ENCODE results near the gene NDUFS4.

DNA sequence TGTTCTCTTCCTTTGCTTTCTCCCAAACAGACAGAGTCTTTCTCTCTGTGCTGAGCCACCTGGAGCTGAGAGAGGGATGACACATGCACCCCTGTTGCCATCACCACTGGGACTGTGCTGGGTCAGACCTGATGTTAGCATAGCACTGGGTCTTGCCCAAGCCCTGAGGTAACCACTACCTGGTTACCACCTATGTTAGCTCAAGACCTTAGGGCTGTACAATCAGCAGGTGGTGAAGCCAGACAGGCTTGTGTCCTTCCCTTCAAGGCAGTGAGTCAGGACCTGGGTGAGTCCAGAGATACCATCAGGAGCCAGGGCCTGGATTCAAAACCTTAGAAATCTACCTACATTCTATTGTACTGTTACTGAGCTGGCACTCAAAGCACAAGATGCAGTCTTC is 47.9 kb upstream of the NDUFS4 start:
- TF ChIP-seq, protein P1, sequence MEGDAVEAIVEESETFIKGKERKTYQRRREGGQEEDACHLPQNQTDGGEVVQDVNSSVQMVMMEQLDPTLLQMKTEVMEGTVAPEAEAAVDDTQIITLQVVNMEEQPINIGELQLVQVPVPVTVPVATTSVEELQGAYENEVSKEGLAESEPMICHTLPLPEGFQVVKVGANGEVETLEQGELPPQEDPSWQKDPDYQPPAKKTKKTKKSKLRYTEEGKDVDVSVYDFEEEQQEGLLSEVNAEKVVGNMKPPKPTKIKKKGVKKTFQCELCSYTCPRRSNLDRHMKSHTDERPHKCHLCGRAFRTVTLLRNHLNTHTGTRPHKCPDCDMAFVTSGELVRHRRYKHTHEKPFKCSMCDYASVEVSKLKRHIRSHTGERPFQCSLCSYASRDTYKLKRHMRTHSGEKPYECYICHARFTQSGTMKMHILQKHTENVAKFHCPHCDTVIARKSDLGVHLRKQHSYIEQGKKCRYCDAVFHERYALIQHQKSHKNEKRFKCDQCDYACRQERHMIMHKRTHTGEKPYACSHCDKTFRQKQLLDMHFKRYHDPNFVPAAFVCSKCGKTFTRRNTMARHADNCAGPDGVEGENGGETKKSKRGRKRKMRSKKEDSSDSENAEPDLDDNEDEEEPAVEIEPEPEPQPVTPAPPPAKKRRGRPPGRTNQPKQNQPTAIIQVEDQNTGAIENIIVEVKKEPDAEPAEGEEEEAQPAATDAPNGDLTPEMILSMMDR (IDR thresholded peaks at IDR 0.05; ENCODE audit: low read depth, low read length), result no peak
- TF ChIP-seq POLR2A (IDR thresholded peaks at IDR 0.05; ENCODE audit: extremely low read depth, insufficient read length) (no peak), MYC (IDR thresholded peaks at IDR 0.05; ENCODE audit: low read depth, low read length) (no peak)

Measured in NB4 (cell line).